Measurements from ENCODE around the gene TTC19. TPM values are rescaled to one million over a fixed set of nuclear protein-coding genes. Genes with fewer than 3 reads are reported as not detected.
"Not testable (repeated sequence)": the region's sequence is repeated elsewhere in the genome, so short reads cannot be mapped to it uniquely, and the experiment has no call there.

The TTC19 gene
- total and polyA plus RNA-seq, 9 donors: 19.2 to 80.0 (median 32.4) TPM

DNA sequence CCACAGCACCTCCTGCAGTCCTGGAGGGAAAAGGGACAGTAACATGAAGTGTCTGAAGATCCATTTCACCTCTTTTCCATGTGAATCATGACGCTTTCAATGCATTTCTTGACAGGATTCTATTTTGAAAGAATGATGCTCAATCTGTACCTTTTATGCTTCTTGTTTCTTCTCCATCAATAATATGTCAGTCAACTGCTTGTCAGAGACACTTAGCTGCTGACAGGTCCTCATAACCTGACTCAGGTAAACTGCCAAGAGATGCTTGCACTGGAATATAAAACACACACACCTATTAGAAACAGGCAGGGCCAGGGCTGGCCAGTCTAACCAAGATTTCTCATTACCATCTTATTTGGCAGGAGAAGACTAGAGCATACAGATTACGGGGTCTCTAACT is 21.7 kb upstream of the TTC19 start:
- no peaks in the 10 kb centered on the region for H3K4me1 ChIP-seq (ENCODE audit: insufficient read depth)
- TF ChIP-seq EP300 (IDR thresholded peaks at IDR 0.05) (no peak), POLR2A (IDR thresholded peaks at IDR 0.05) (no peak)
- TF ChIP-seq, protein P1, sequence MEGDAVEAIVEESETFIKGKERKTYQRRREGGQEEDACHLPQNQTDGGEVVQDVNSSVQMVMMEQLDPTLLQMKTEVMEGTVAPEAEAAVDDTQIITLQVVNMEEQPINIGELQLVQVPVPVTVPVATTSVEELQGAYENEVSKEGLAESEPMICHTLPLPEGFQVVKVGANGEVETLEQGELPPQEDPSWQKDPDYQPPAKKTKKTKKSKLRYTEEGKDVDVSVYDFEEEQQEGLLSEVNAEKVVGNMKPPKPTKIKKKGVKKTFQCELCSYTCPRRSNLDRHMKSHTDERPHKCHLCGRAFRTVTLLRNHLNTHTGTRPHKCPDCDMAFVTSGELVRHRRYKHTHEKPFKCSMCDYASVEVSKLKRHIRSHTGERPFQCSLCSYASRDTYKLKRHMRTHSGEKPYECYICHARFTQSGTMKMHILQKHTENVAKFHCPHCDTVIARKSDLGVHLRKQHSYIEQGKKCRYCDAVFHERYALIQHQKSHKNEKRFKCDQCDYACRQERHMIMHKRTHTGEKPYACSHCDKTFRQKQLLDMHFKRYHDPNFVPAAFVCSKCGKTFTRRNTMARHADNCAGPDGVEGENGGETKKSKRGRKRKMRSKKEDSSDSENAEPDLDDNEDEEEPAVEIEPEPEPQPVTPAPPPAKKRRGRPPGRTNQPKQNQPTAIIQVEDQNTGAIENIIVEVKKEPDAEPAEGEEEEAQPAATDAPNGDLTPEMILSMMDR (IDR thresholded peaks at IDR 0.05): no peak
- WGBS, 3 donors: 93 to 100% (median 94%) methylated on average over 2 of the region's 2 CpGs
- H3K9me3 ChIP-seq: no peaks in the 10 kb centered on the region
- H3K4me3 ChIP-seq: no peak overlapping the region
- no peaks in the 10 kb centered on the region for H3K27me3 ChIP-seq
- intact Hi-C loops (cut with DNase I): no loop called here
- no peak overlapping the region for H3K27ac ChIP-seq
- DNase-seq: no peak
- no peaks in the 10 kb centered on the region for H3K36me3 ChIP-seq

DNA sequence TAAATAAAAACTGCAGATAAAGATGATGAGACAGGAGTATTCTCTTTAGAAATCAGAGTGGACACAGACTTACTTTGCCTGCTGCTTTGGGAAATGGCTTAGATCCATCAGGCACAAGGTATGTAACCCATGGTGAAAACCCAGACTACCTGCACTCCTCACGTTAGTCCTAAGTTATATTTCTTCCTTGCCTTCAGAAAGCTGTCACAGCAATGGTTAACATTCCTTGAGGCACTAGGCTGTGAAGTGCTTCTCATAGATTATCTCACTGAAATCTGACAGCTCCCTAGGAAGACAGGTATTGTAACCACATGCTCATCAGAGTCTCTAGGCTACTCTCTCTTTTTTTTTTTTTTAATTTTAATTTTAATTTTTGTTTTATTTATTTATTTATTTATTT is 21.0 kb upstream of the TTC19 start:
- Histone ChIP-seq H3K27me3 (no peaks in the 10 kb centered on the region), H3K36me3 (no peaks in the 10 kb centered on the region), H3K27ac (no peak overlapping the region), H3K4me1 (ENCODE audit: insufficient read depth) (no peaks in the 10 kb centered on the region), H3K4me3 (no peak overlapping the region), H3K9me3 (no peaks in the 10 kb centered on the region)
- intact Hi-C loops (cut with DNase I): no loop called here
- 80 to 81% (median 81%) methylated on average over 1 of the region's 1 CpG for WGBS, 3 donors
- DNase-seq: no peak
- TF ChIP-seq, protein P1 (IDR thresholded peaks at IDR 0.05): no peak
- TF ChIP-seq POLR2A (IDR thresholded peaks at IDR 0.05) (no peak), EP300 (IDR thresholded peaks at IDR 0.05) (no peak)

GRCh38 chr17:15979013-15979412 is 20.6 kb upstream of the TTC19 start:
- H3K27ac ChIP-seq; intact Hi-C loops (cut with DNase I); H3K4me3 ChIP-seq; H3K4me1 ChIP-seq (ENCODE audit: insufficient read depth); H3K9me3 ChIP-seq; H3K36me3 ChIP-seq; DNase-seq; H3K27me3 ChIP-seq: not testable (repeated sequence)
- 65 to 89% (median 78%) methylated on average over 2 to 4 of the region's 4 CpGs for WGBS, 3 donors

GRCh38 chr17:15981208-15981607 is 18.4 kb upstream of the TTC19 start:
- H3K4me3 ChIP-seq: no peak overlapping the region
- intact Hi-C loops (cut with DNase I): no loop called here
- no peaks in the 10 kb centered on the region for H3K27me3 ChIP-seq
- H3K36me3 ChIP-seq: no peaks in the 10 kb centered on the region
- H3K27ac ChIP-seq: no peak overlapping the region
- no peak for DNase-seq
- TF ChIP-seq EP300 (IDR thresholded peaks at IDR 0.05) (no peak), POLR2A (IDR thresholded peaks at IDR 0.05) (no peak)
- TF ChIP-seq, protein P1 (IDR thresholded peaks at IDR 0.05): no peak
- WGBS, 3 donors: 49 to 62% (median 50%) methylated on average over 2 of the region's 2 CpGs
- H3K9me3 ChIP-seq: no peaks in the 10 kb centered on the region
- no peaks in the 10 kb centered on the region for H3K4me1 ChIP-seq (ENCODE audit: insufficient read depth)

- WGBS, 3 donors: 81 to 86% (median 86%) methylated on average over 5 of the region's 5 CpGs
These were observed 17.7 kb upstream of the TTC19 start for GRCh38 chr17:15981646-15982580.

More at GRCh38 chr17:15981646-15982580, 17.7 kb upstream of the TTC19 start:
- Histone ChIP-seq H3K27me3 (no peaks in the 10 kb centered on the region), H3K36me3 (no peaks in the 10 kb centered on the region), H3K27ac (no peak overlapping the region), H3K4me1 (ENCODE audit: insufficient read depth) (no peaks in the 10 kb centered on the region), H3K4me3 (no peak overlapping the region), H3K9me3 (no peaks in the 10 kb centered on the region)
- no peak for DNase-seq
- intact Hi-C loops (cut with DNase I): no loop called here
- TF ChIP-seq, protein P1 (IDR thresholded peaks at IDR 0.05): no peak
- no peak for TF ChIP-seq EP300 (IDR thresholded peaks at IDR 0.05)
- TF ChIP-seq POLR2A (IDR thresholded peaks at IDR 0.05): no peak
